IMR-90 (cell line): ENCODE measurements around the gene CTIF. TPM values are rescaled to one million over a fixed set of nuclear protein-coding genes. Genes with fewer than 3 reads are reported as not detected.

Source experiments
- ATAC-seq: fragments of 200-7000 bp; cut with Tn5 transposase; 2 replicates; pipeline ENCODE4 v1.9.1; 2020; ENCODE audit warnings: low read depth, mild to moderate bottlenecking, moderate library complexity
- BruUV-seq: library from RNA; stranded (reverse); fragments of 400-500 nt; replicated peaks from 2 replicates; lab custom pipeline; 2021; lab: Mats Ljungman, UMichigan
- CTCF ChIA-PET: fragments of 300-600 bp; formaldehyde crosslinking; extraction: SDS; loops from one replicate; lab custom pipeline; 2021; ENCODE audit warnings: antibody characterized with exemption; lab: Yijun Ruan, JAX
- POLR2A ChIA-PET: fragments of 300-600 bp; sonication (Branson Sonifier 250); formaldehyde crosslinking; loops from one replicate; lab custom pipeline; 2022; ENCODE audit warnings: antibody characterized with exemption; ENCODE audit not compliant: unreplicated experiment; lab: Charles Lee
- DNase-seq: peaks from one replicate; pipeline ENCODE4 v3.0.0; 2013
- H2AFZ ChIP-seq: replicated peaks from 2 replicates; pipeline ENCODE3; 2013; ENCODE audit warnings: low read length, mild to moderate bottlenecking; ENCODE audit not compliant: poor library complexity
- H2AK5ac ChIP-seq: 2 replicates; pipeline ENCODE4 v1.6.1; 2013; ENCODE audit warnings: low read depth, low read length, inconsistent platforms
- H2AK9ac ChIP-seq: replicated peaks from 2 replicates; pipeline ENCODE3; 2013; ENCODE audit warnings: mild to moderate bottlenecking, low read depth, low read length, moderate library complexity; ENCODE audit not compliant: poor library complexity
- H2BK120ac ChIP-seq: 2 replicates; pipeline ENCODE4 v1.6.1; 2013; ENCODE audit warnings: low read depth, low read length, inconsistent platforms
- H2BK15ac ChIP-seq: 3 replicates; pipeline ENCODE4 v1.6.1; 2013; ENCODE audit warnings: low read depth, low read length, inconsistent platforms
- H2BK20ac ChIP-seq: 2 replicates; pipeline ENCODE4 v1.6.1; 2013; ENCODE audit warnings: low read depth, mild to moderate bottlenecking, inconsistent platforms, low read length, moderate library complexity
- H2BK5ac ChIP-seq: 2 replicates; pipeline ENCODE4 v1.6.1; 2013; ENCODE audit warnings: mild to moderate bottlenecking, low read depth, low read length, inconsistent platforms; ENCODE audit not compliant: poor library complexity, severe bottlenecking
- H3K14ac ChIP-seq: replicated peaks from 2 replicates; pipeline ENCODE4 v1.6.1; 2013; ENCODE audit warnings: low read depth, low read length, inconsistent platforms
- H3K18ac ChIP-seq: 2 replicates; pipeline ENCODE4 v1.6.1; 2013; ENCODE audit warnings: low read depth, low read length, control low read depth
- H3K23ac ChIP-seq: 2 replicates; pipeline ENCODE4 v1.6.1; 2013; ENCODE audit warnings: low read depth, low read length, inconsistent platforms
- H3K27ac ChIP-seq: 2 replicates; pipeline ENCODE4 v1.5.1; 2013; ENCODE audit warnings: mild to moderate bottlenecking, control low read depth, low read length; ENCODE audit not compliant: insufficient read depth
- H3K27me3 ChIP-seq: 2 replicates; pipeline ENCODE4 v1.6.1; 2013; ENCODE audit warnings: low read length; ENCODE audit not compliant: control insufficient read depth, insufficient read depth
- H3K36me3 ChIP-seq: 2 replicates; pipeline ENCODE4 v1.6.1; 2013; ENCODE audit warnings: low read length, mixed read lengths; ENCODE audit not compliant: control insufficient read depth, insufficient read depth
- H3K4ac ChIP-seq: 2 replicates; pipeline ENCODE4 v1.6.1; 2013; ENCODE audit warnings: low read depth, low read length, inconsistent platforms
- H3K4me1 ChIP-seq: 2 replicates; pipeline ENCODE4 v1.6.1; 2013; ENCODE audit warnings: low read length, mixed read lengths; ENCODE audit not compliant: control insufficient read depth, insufficient read depth
- H3K4me2 ChIP-seq: 2 replicates; pipeline ENCODE4 v1.6.1; 2013; ENCODE audit warnings: low read depth, mild to moderate bottlenecking, control low read depth, low read length, moderate library complexity
- H3K4me3 ChIP-seq: 2 replicates; pipeline ENCODE4 v1.5.1; 2013; ENCODE audit warnings: low read depth, mild to moderate bottlenecking, control low read depth, low read length, moderate library complexity; ENCODE audit not compliant: insufficient read depth
- H3K56ac ChIP-seq: 2 replicates; pipeline ENCODE4 v1.6.1; 2013; ENCODE audit warnings: low read length, inconsistent platforms; ENCODE audit not compliant: insufficient read depth; ENCODE audit errors: extremely low read depth
- H3K79me1 ChIP-seq, 2 experiments: 2 replicates each; pipeline ENCODE4 v1.6.1; 2013; ENCODE audit warnings: low read length in 2 of 2, inconsistent platforms in 1 of 2, low read depth in 1 of 2
- H3K9ac ChIP-seq: 2 replicates; pipeline ENCODE4 v1.6.1; 2013; ENCODE audit warnings: low read depth, low read length, control low read depth
- H3K9me1 ChIP-seq: 2 replicates; pipeline ENCODE4 v1.6.1; 2013; ENCODE audit warnings: low read length, inconsistent platforms; ENCODE audit not compliant: insufficient read depth
- H3K9me3 ChIP-seq: 2 replicates; pipeline ENCODE4 v1.6.1; 2013; ENCODE audit warnings: low read length; ENCODE audit not compliant: control insufficient read depth, insufficient read depth
- H4K20me1 ChIP-seq: 2 replicates; pipeline ENCODE4 v1.6.1; 2013; ENCODE audit warnings: low read length, inconsistent platforms; ENCODE audit not compliant: insufficient read depth
- H4K5ac ChIP-seq: 2 replicates; pipeline ENCODE4 v1.6.1; 2013; ENCODE audit warnings: mild to moderate bottlenecking, low read depth, low read length, control low read depth
- H4K8ac ChIP-seq, 2 experiments: 2 replicates each; pipeline ENCODE4 v1.6.1; 2013; ENCODE audit warnings: low read depth in 2 of 2, low read length in 2 of 2, control low read depth in 1 of 2, inconsistent platforms in 1 of 2
- H4K91ac ChIP-seq: 2 replicates; pipeline ENCODE4 v1.6.1; 2013; ENCODE audit warnings: low read depth, low read length, inconsistent platforms; ENCODE audit not compliant: insufficient read depth
- SMC3 ChIP-seq: fragments of 150-350 bp; IDR thresholded peaks from 2 replicates; pipeline ENCODE4 v1.6.1; 2016; ENCODE audit warnings: low read depth, mild to moderate bottlenecking, antibody characterized with exemption, low read length, moderate library complexity
- WGBS, 2 experiments: methylation state at CpG; one replicate each; pipeline versions ENCODE4 v1.1.5 to v1.1.7; 2013; ENCODE audit warnings: missing lambda C conversion rate in 2 of 2; ENCODE audit not compliant: insufficient read length in 1 of 2; ENCODE audit errors: extremely low coverage in 2 of 2; 5-methylcytosine and 5-hydroxymethylcytosine counted together
- dilution Hi-C: fragments of 300-500 bp; cut with HindIII; formaldehyde crosslinking; loops from one replicate; pipeline ENCODE4 v1.14.3; 2018; ENCODE audit warnings: low sequenced_read_pairs; ENCODE audit not compliant: unreplicated experiment
- in situ Hi-C: fragments of 300-500 bp; cut with MboI; formaldehyde crosslinking; loops from 3 replicates; pipeline ENCODE4 v1.14.3; 2019; ENCODE audit warnings: low sequenced_read_pairs, inconsistent platforms, mixed read lengths
- intact Hi-C: fragments of 100-400 bp; cut with micrococcal nuclease; formaldehyde crosslinking; loops from 2 replicates; pipeline ENCODE4 v1.10.0; 2022
- polyA plus RNA-seq, 3 experiments: library from polyadenylated mRNA; depleted of rRNA; stranded (reverse); fragments of >200 nt; gene quantifications; 2 replicates each; pipeline ENCODE4 v1.2.3, GENCODE V29; 2012; ENCODE audit warnings: low replicate concordance in 1 of 3
- total RNA-seq: library from RNA; depleted of rRNA; stranded (reverse); fragments of >200 nt; gene quantifications from 2 replicates; pipeline ENCODE4 v1.2.3, GENCODE V29; 2012

CTIF gene
- total and polyA plus RNA-seq, 2 of the 4 experiments (the other 2 are of a cell fraction): 25.1 to 57.0 TPM

GRCh38 chr18:48838166-48838775 is 299.4 kb downstream of the CTIF start:
- H3K27me3 ChIP-seq: no peaks in the 10 kb centered on the region
- H2BK5ac ChIP-seq: peak overlapping the region; percentile 27
- peaks cover 34% of the 10 kb centered on the region for H3K4me1 ChIP-seq
- 0 out of 2 replicates have a peak overlapping the region, but pooled peaks have one; percentile 2 for H4K5ac ChIP-seq
- POLR2A ChIA-PET: no interaction called here
- no peak overlapping the region for H2AFZ ChIP-seq
- no peaks in the 10 kb centered on the region; the same call in none of the 2 replicates for H3K36me3 ChIP-seq
- H4K8ac ChIP-seq: peak overlapping the region in 1 of 2 experiments; percentile 58; a peak in 1 of 4 replicates
- 0 out of 2 replicates have a peak overlapping the region, but pooled peaks have one; percentile 40 for H2BK20ac ChIP-seq
- TF ChIP-seq SMC3: no peak
- dilution Hi-C loops: no loop called here
- no peak overlapping the region for H2BK15ac ChIP-seq
- 92% methylated on average over 2 of the region's 12 CpGs; no CpG with 5 or more reads in 1 of the 2 experiments for WGBS, 2 experiments
- H3K4me2 ChIP-seq: no peak overlapping the region
- peak overlapping the region; percentile 40; the same call in 1 of the 2 replicates for H2AK5ac ChIP-seq
- peak overlapping the region; percentile 30 for H2BK120ac ChIP-seq
- no TSS peak for BruUV-seq
- no peak overlapping the region for H2AK9ac ChIP-seq
- no peaks in the 10 kb centered on the region; the same call in 1 of the 2 replicates for H4K20me1 ChIP-seq
- intact Hi-C loops: loop anchor here (10.0 kb wide), 1 partner anchor 397 kb away; no protein-coding TSS in a partner anchor
- CTCF ChIA-PET: no interaction called here
- H3K23ac ChIP-seq: peak overlapping the region; percentile 41
- in situ Hi-C loops: no loop called here
- no peak overlapping the region; the same call in 1 of the 2 replicates for H3K56ac ChIP-seq
- H3K79me1 ChIP-seq: peaks cover 21 to 76% of the 10 kb centered on the region in 2 experiments
- H3K9ac ChIP-seq: peak overlapping the region; percentile 8; the same call in 1 of the 2 replicates
- H3K18ac ChIP-seq: peak overlapping the region; percentile 3; the same call in 1 of the 2 replicates
- peak overlapping the region; percentile 23; the same call in 1 of the 2 replicates for H3K27ac ChIP-seq
- DNase-seq (no peak), ATAC-seq (no peak)
- peak overlapping the region; percentile 19 for H4K91ac ChIP-seq
- H3K4me3 ChIP-seq: no peak overlapping the region
- H3K9me3 ChIP-seq: no peaks in the 10 kb centered on the region
- peak overlapping the region; percentile 18; the same call in 1 of the 2 replicates for H3K14ac ChIP-seq
- H3K9me1 ChIP-seq: peaks cover 27% of the 10 kb centered on the region
- H3K4ac ChIP-seq: peak overlapping the region; percentile 87
